PC-9 (cell line): ENCODE measurements around the gene PTGDR2. TPM values are rescaled to one million over a fixed set of nuclear protein-coding genes. Genes with fewer than 3 reads are reported as not detected.

ENCODE experiments used
- BruUV-seq: library from RNA; stranded (reverse); fragments of 400-500 nt; replicated peaks from 2 replicates; lab custom pipeline; 2021; lab: Mats Ljungman, UMichigan
- CTCF ChIA-PET: fragments of 300-600 bp; sonication (Branson Sonifier 250); formaldehyde crosslinking; loops from one replicate; lab custom pipeline; 2022; ENCODE audit warnings: antibody characterized with exemption; lab: Charles Lee
- POLR2A ChIA-PET: fragments of 300-600 bp; sonication (Branson Sonifier 250); formaldehyde crosslinking; loops from one replicate; lab custom pipeline; 2022; ENCODE audit warnings: antibody characterized with exemption; ENCODE audit not compliant: unreplicated experiment; lab: Charles Lee
- DNase-seq, 2 experiments: peaks; one replicate each; pipeline versions ENCODE4 v3.0.0 to v3.0.0-alpha.2; 2015 to 2022; ENCODE audit warnings: mixed read lengths in 1 of 2
- H2AFZ ChIP-seq: fragments of 200-600 bp; sonication (generic); 2 replicates; pipeline ENCODE4 v1.8.1; 2017; ENCODE audit warnings: antibody characterized with exemption
- H3F3A ChIP-seq: fragments of 200-600 bp; sonication (generic); 2 replicates; pipeline ENCODE4 v1.8.1; 2017; ENCODE audit warnings: antibody characterized with exemption, mild to moderate bottlenecking, low read depth; ENCODE audit not compliant: insufficient read depth
- H3K27ac ChIP-seq: fragments of 200-600 bp; sonication (generic); 2 replicates; pipeline ENCODE4 v1.6.1; 2016; ENCODE audit warnings: mixed run types
- H3K27me3 ChIP-seq: fragments of 200-600 bp; sonication (generic); 2 replicates; pipeline ENCODE4 v1.6.1; 2016; ENCODE audit warnings: low read depth, mixed run types; ENCODE audit not compliant: insufficient read depth
- H3K36me3 ChIP-seq: fragments of 200-600 bp; sonication (generic); 2 replicates; pipeline ENCODE4 v1.6.1; 2016; ENCODE audit warnings: low read depth, mixed run types
- H3K4me1 ChIP-seq: fragments of 200-600 bp; sonication (generic); replicated peaks from 2 replicates; pipeline ENCODE4 v1.6.1; 2016; ENCODE audit warnings: mixed run types; ENCODE audit not compliant: insufficient read depth
- H3K4me2 ChIP-seq: fragments of 200-600 bp; sonication (generic); 2 replicates; pipeline ENCODE4 v1.6.1; 2017; ENCODE audit warnings: mixed run types
- H3K4me3 ChIP-seq: fragments of 200-600 bp; sonication (generic); 2 replicates; pipeline ENCODE4 v1.6.1; 2016; ENCODE audit warnings: mixed run types
- H3K79me2 ChIP-seq: fragments of 200-600 bp; sonication (generic); 2 replicates; pipeline ENCODE4 v1.6.1; 2017; ENCODE audit warnings: low read depth, mixed run types
- H3K9me2 ChIP-seq: fragments of 200-600 bp; sonication (generic); 2 replicates; pipeline ENCODE4 v1.8.1; 2017; ENCODE audit warnings: mild to moderate bottlenecking; ENCODE audit not compliant: insufficient read depth
- H3K9me3 ChIP-seq: fragments of 200-600 bp; sonication (generic); 2 replicates; pipeline ENCODE4 v1.8.1; 2016; ENCODE audit warnings: low read depth; ENCODE audit not compliant: insufficient read depth
- H4K20me1 ChIP-seq: fragments of 200-600 bp; sonication (generic); 2 replicates; pipeline ENCODE4 v1.8.1; 2017; ENCODE audit not compliant: insufficient read depth
- EZH2 ChIP-seq: fragments of 200-600 bp; sonication (generic); IDR thresholded peaks from 2 replicates; pipeline ENCODE4 v1.8.0; 2017; ENCODE audit warnings: antibody characterized with exemption, low read depth
- intact Hi-C: fragments of 100-400 bp; cut with micrococcal nuclease; formaldehyde crosslinking; loops from one replicate; pipeline ENCODE4 v1.10.0; 2022; ENCODE audit not compliant: unreplicated experiment
- total RNA-seq: library from RNA; stranded (reverse); gene quantifications from 2 replicates; pipeline ENCODE4 v1.2.3, GENCODE V29; 2021
- TF ChIP-seq, protein P1 (sequence below): fragments of 200-600 bp; sonication (generic); conservative IDR thresholded peaks from 2 replicates; pipeline ENCODE4 v1.6.1; 2017; ENCODE audit warnings: mixed run types, antibody characterized with exemption, mild to moderate bottlenecking, moderate library complexity

The PTGDR2 gene
- total RNA-seq, 1 experiment from 2014 or later: not detected

DNA sequence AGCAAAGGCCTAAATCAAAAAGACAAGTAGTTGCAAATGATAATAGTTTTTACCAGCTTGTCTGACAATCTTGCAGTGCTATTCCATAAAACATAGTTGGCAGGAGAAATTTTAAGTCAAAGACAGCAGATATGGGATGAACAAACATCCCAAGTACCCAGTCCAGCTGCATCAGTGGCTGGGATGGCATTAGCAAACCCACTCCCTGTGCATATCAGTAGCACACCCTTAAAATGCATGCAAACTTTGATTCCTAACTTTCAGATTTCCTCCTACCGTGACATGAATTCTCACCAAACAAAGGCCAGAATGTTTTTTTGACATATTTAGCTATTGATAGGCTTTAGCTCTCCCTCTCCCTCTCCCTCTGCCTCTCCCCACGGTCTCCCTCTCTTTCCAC is 41.6 kb downstream of the PTGDR2 start:
- ChIA-PET CTCF (no interaction called here), POLR2A (no interaction called here)
- intact Hi-C loops: no loop called here
- TF ChIP-seq, protein P1, sequence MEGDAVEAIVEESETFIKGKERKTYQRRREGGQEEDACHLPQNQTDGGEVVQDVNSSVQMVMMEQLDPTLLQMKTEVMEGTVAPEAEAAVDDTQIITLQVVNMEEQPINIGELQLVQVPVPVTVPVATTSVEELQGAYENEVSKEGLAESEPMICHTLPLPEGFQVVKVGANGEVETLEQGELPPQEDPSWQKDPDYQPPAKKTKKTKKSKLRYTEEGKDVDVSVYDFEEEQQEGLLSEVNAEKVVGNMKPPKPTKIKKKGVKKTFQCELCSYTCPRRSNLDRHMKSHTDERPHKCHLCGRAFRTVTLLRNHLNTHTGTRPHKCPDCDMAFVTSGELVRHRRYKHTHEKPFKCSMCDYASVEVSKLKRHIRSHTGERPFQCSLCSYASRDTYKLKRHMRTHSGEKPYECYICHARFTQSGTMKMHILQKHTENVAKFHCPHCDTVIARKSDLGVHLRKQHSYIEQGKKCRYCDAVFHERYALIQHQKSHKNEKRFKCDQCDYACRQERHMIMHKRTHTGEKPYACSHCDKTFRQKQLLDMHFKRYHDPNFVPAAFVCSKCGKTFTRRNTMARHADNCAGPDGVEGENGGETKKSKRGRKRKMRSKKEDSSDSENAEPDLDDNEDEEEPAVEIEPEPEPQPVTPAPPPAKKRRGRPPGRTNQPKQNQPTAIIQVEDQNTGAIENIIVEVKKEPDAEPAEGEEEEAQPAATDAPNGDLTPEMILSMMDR: no peak
- TF ChIP-seq EZH2: no peak
- no peak overlapping the region for H3K27ac ChIP-seq
- no peaks in the 10 kb centered on the region for H3K9me2 ChIP-seq
- H2AFZ ChIP-seq: no peak overlapping the region
- no peaks in the 10 kb centered on the region for H3K4me1 ChIP-seq
- H3K36me3 ChIP-seq: no peaks in the 10 kb centered on the region
- no peak overlapping the region for H3K4me3 ChIP-seq
- peaks cover 59% of the 10 kb centered on the region for H3K27me3 ChIP-seq
- no peak for DNase-seq
- no peaks in the 10 kb centered on the region for H3F3A ChIP-seq
- no TSS peak for BruUV-seq
- no peaks in the 10 kb centered on the region for H3K79me2 ChIP-seq
- no peaks in the 10 kb centered on the region; the same call in 1 of the 2 replicates for H4K20me1 ChIP-seq
- H3K4me2 ChIP-seq: no peak overlapping the region
- H3K9me3 ChIP-seq: peaks cover 5% of the 10 kb centered on the region

DNA sequence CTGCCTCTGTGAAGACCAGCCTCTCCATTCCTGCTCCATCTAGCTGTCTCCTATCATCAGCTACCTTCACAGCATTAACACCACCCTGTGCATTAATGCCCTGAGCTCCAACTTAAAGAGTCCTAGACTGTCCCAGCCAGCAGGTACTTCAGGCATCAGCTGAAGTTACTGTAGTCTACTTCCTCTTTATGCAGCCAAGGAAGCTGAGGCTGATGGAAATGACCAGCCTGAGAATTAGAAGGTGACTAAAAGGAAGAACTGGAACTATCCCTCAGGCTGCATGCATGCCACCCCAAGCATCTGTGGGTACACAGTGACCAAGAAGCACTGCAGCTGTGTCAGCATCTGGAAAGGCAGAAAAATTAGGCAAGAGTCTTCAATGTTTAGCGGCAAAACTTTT is 42.4 kb downstream of the PTGDR2 start:
- Histone ChIP-seq H3K27ac (no peak overlapping the region), H3K79me2 (no peaks in the 10 kb centered on the region), H3F3A (no peaks in the 10 kb centered on the region), H3K4me1 (no peaks in the 10 kb centered on the region), H3K27me3 (peaks cover 54% of the 10 kb centered on the region), H3K9me3 (peaks cover 5% of the 10 kb centered on the region), H3K4me3 (no peak overlapping the region), H3K9me2 (no peaks in the 10 kb centered on the region), H2AFZ (no peak overlapping the region), H3K36me3 (no peaks in the 10 kb centered on the region), H4K20me1 (no peaks in the 10 kb centered on the region; the same call in 1 of the 2 replicates), H3K4me2 (no peak overlapping the region)
- no peak for DNase-seq
- BruUV-seq: no TSS peak
- ChIA-PET POLR2A (no interaction called here), CTCF (no interaction called here)
- intact Hi-C loops: no loop called here
- TF ChIP-seq, protein P1: no peak
- no peak for TF ChIP-seq EZH2

DNA sequence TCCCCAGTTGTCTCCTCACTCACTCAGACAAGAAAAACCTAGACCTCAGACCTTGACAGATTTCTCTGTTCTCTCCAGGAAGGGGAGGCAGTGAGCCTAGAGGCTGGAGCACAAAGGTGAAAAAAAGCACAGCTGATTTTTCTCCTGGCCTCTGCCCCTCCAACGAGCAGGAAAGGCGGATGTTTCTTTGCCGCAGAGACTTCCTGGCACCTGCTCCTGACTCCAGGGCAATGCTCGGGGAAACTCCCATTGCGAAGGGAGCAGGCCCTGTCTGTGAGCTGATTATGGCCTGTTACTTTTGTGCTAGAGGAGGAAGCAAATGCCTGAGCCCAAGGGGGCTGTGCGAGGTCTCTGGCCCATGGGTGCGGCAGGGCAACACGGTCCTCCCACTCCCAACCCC is 45.2 kb downstream of the PTGDR2 start:
- Histone ChIP-seq H3K27ac (no peak overlapping the region), H3K79me2 (no peaks in the 10 kb centered on the region), H3K9me3 (no peaks in the 10 kb centered on the region), H3K9me2 (no peaks in the 10 kb centered on the region), H3K4me1 (no peaks in the 10 kb centered on the region), H3K27me3 (peaks cover 59% of the 10 kb centered on the region), H4K20me1 (no peaks in the 10 kb centered on the region; the same call in 1 of the 2 replicates), H3F3A (no peaks in the 10 kb centered on the region), H3K36me3 (no peaks in the 10 kb centered on the region), H3K4me2 (no peak overlapping the region), H3K4me3 (no peak overlapping the region), H2AFZ (no peak overlapping the region)
- intact Hi-C loops: no loop called here
- ChIA-PET CTCF (no interaction called here), POLR2A (no interaction called here)
- BruUV-seq: no TSS peak
- TF ChIP-seq EZH2: no peak
- TF ChIP-seq, protein P1: no peak
- DNase-seq: no peak
